ENCODE data around the gene ZNF354C. TPM values are rescaled to one million over a fixed set of nuclear protein-coding genes. Genes with fewer than 3 reads are reported as not detected.

The ZNF354C gene
- total RNA-seq, 1 donor from 2014 or later, result 15.9 TPM

DNA sequence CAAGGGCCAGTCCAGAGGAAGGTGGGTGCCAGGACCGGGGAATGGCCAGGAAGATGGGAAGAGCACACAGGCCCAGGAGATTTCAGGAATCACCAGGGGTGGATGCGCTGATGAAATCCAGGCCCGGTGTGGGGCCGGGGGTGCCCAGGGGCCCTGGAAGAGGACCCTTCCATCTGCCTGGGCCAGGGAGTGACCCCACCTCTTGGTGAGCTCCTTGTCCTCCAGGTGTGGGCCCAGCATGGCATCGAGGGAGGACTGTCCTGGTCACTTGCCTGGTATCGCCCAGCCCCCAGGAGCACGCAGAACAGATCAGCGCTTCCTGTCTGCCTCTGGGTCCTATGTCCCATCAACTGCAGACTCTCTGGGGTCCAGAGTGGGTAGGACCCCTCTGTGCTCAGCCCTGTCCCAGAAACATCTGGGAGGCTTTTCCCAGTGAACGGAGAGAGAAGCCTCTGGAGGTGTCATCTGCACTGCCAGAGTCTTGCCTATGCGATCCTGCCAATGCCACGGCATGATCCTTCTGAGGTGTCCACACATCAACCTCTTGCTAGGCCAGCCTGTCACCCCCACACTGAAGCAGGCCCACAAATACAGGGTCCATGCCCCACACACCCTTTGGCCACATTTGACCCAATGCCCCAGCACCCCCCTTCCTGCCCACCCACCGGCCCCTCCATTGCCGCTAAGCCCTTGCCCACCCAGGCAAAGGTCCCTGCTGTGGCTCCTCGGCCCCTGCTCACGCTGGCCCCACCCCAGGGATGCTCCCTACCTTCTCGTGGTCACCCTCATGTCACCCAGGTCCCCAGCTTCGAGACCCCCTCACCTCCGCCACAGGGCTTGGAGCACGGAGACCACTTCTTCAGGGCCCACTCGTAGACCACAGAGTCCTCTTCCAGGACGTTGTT, 67.2 kb downstream of the ZNF354C start:
- no peak for DNase-seq (ENCODE audit: low spot score)

DNA sequence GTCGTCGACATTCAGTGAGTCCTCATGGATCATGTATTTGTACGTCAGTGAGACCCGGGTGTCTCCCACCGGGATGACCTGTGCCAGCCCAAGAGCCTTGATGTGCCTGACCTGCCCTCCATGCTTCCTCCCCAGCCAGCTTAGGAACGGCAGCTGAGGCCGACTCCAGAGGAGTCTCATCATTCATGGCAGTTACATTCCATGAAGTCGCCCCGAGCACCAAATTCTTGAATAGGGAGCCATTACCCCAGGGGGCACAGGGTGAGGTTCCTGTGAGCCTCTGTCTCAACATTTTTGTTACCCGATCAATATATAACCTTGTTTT, 67.8 kb downstream of the ZNF354C start:
- no peak for DNase-seq (ENCODE audit: low spot score)

DNA sequence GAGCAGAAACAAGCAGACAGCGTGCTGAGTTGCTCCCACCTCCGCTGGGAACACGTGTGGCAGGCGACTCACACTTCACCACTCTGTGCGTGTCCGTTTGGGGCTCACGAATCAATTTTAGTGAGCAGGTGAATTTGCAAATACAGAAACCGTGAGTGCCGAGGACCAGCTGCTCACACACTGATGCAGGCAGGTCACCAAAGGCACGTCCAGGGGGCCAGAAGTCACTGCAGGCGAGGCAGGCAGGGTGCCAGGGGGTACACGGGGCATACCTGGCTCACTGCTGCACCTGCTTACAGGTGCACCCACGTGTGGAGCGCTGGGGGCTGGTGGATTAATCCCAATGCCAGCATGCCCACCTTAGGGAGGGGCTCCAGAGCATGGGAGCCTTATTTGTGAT, 68.8 kb downstream of the ZNF354C start:
- no peak for DNase-seq (ENCODE audit: low spot score)

DNA sequence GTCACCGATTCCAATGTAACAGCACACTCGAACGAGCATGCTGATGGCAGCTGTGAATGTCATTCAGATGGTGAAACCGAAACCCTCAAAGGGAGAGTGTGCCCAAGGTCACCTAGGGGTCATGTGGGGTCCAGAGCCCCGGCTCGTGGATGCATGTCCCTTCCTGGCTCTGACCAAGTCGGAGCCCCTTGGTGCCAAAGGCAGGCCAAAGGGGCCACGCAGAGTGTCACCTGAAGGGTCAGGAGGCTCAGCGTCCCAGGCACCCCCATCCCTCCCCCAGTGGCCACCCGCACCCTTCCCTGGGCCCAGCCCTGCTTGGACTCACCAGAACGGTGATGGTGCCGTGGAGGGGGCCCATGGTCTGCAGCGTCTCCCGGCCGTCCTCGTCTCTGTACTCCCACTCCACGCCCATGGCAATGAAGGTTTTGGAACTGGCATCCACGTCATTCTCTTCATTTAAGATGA, 69.5 kb downstream of the ZNF354C start:
- DNase-seq (ENCODE audit: low spot score), result no peak

DNA sequence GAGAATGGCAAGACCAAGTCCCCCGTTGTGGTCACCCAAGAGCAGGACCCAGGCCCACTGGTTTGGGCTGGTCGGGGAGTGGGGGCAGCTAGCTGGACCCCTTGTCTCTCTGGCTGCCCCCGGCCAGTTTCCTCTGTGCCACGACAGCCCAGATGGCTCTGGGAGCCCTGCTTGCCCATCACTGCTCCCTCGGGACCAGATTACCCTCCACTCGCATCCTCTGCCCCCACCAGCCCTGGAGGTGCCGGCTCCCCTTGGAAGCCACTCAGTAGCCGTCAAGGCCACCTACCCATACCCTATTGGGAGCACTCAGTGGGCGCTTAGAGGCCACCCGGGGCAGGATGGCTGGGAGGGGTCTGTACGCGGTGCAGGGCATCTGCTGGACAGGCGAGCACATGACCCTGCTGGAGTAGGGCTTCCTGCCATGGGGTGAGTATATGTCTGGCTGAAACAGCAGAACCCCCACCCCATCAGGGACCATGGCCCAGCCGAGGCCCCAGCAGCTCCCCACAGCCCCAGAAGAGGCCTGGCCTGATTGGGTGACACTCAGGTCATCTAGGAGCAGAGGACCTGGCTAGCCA, 70.0 kb downstream of the ZNF354C start:
- DNase-seq (ENCODE audit: low spot score), result no peak

DNA sequence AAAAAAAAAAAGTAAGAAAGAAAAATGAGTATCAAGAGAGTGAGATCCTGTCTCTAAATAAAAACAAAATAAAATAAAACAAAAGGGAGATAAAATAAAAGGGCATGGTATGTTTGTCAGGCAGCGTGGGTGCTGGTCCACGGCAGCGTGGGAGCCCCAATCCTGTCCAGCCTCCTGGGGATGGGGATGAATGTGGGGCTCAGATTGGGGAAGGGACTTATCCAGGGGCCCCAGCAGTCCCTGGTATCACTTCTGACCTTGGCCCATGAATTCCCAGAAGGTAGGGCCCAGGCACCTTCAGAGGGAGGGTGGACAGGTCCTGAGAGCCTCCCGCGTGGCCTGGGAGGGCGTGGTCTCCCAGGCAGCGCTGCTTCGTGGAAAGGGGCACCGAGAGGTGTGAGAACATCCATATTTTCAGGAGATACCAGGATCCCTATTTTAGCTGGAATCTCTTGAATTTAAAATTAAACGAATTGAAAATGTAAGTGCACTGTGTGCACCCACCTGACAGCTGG, 71.2 kb downstream of the ZNF354C start:
- no peak for DNase-seq (ENCODE audit: low spot score)

DNA sequence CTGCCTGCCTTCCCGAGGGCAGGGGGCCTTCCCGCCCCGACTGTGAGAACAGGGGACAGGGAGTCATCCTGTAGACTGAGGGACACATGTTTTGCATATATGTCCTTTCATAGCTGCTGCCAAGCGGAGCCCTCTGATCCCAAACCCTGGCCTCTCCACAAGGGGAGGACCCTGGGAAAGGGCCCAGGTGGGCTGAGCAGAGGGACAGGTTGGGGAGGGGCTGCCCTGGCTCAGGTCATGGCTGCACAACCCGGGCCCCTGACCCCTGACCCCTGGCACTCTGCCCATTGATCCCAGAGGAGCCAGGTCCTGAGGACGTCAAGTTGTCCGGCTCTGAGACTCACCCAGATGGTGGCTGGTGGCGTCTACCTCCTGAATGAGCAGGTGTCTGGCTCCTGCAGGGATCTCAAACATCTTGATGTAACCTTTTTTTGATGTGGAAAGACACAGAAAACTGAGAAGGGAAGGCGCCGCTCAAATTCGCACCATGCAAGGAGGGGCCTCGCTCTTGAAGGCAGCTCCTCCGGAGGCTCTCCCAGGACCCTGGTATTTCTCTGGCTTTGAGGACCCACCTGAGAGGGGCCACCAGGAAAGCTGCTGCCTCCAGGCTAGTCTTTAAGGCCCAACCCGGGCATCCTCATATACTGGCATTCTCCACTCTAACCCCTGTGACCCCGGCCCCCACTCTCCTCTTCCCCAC, 71.9 kb downstream of the ZNF354C start:
- DNase-seq (ENCODE audit: low spot score), result no peak

DNA sequence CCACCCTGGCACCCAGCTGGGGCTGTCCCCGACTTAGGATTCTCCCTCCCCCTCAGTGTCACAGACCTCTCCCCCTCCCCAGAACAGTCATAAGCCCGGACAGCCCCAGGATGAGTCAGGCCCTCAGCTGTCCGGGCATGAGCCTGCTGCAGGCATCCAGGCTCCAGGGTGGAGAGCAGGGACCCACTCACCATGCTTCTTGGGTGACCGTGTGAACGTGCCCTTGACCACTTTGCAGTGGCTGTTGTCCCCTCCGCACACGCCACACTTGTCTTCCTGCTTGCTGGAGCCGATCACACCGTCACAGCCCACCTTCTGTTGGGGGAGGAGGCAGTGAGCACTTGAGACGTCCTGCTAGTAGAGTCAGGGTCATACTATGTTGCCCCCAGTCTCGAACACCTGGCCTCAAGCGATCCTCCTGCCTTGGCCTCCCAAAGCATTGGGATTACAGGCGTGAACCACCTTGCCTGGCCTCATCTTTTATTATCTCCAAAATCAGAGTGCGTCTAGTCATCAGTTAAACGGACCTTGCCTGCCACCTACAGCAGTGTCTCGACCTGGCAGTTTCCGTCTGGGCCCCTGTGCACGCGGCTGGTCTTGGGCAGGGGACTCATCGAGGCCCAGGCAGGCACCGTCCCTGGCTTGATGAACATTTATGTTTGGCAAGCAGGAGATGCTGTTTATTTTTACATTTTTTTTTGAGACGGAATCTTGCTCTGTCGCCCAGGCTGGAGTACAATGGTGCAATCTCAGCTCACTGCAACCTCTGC, 72.6 kb downstream of the ZNF354C start:
- DNase-seq (ENCODE audit: low spot score), result no peak

Other genes with a start within 250 kb of the ZNF354C start
- 25.8 TPM for gene ZNF354B, start 200.4 kb upstream of the ZNF354C start, total RNA-seq (ENCODE audit: insufficient read depth, low replicate concordance)
- gene ZFP2, start 164.5 kb upstream of the ZNF354C start, total RNA-seq (ENCODE audit: insufficient read depth, low replicate concordance), result 8.7 TPM
- 2.4 TPM for gene ZNF454, start 119.2 kb upstream of the ZNF354C start, total RNA-seq (ENCODE audit: insufficient read depth, low replicate concordance)
- 0.96 TPM for gene GRM6, start 65.1 kb upstream of the ZNF354C start, total RNA-seq (ENCODE audit: insufficient read depth, low replicate concordance)
- 14.9 TPM for gene ZNF879, start 36.6 kb upstream of the ZNF354C start, total RNA-seq (ENCODE audit: insufficient read depth, low replicate concordance)